Mucosa of stomach (tissue), 1 donor: ENCODE results near the gene NOTUM.
"Not testable (repeated sequence)": the region's sequence is repeated elsewhere in the genome, so short reads cannot be mapped to it uniquely, and the experiment has no call there.

ENCODE experiments used
- H3K27me3 ChIP-seq: one replicate; pipeline ENCODE4 v1.7.0; 2013; ENCODE audit warnings: mild to moderate bottlenecking, low read length; ENCODE audit not compliant: control insufficient read depth, insufficient read depth
- H3K36me3 ChIP-seq: one replicate; pipeline ENCODE4 v1.7.0; 2013; ENCODE audit warnings: low read length; ENCODE audit not compliant: control insufficient read depth, insufficient read depth
- H3K4me1 ChIP-seq: one replicate; pipeline ENCODE4 v1.7.0; 2013; ENCODE audit warnings: mild to moderate bottlenecking, low read length; ENCODE audit not compliant: control insufficient read depth, insufficient read depth
- H3K4me3 ChIP-seq: one replicate; pipeline ENCODE4 v1.7.0; 2013; ENCODE audit warnings: low read length
- H3K9ac ChIP-seq: one replicate; pipeline ENCODE4 v1.7.0; 2013; ENCODE audit warnings: mild to moderate bottlenecking, low read length, moderate library complexity
- H3K9me3 ChIP-seq: one replicate; pipeline ENCODE4 v1.7.0; 2013; ENCODE audit warnings: mild to moderate bottlenecking, low read length, moderate library complexity; ENCODE audit not compliant: control insufficient read depth
- donor health status: Pancreatic carcinoma.

Gene NOTUM

DNA sequence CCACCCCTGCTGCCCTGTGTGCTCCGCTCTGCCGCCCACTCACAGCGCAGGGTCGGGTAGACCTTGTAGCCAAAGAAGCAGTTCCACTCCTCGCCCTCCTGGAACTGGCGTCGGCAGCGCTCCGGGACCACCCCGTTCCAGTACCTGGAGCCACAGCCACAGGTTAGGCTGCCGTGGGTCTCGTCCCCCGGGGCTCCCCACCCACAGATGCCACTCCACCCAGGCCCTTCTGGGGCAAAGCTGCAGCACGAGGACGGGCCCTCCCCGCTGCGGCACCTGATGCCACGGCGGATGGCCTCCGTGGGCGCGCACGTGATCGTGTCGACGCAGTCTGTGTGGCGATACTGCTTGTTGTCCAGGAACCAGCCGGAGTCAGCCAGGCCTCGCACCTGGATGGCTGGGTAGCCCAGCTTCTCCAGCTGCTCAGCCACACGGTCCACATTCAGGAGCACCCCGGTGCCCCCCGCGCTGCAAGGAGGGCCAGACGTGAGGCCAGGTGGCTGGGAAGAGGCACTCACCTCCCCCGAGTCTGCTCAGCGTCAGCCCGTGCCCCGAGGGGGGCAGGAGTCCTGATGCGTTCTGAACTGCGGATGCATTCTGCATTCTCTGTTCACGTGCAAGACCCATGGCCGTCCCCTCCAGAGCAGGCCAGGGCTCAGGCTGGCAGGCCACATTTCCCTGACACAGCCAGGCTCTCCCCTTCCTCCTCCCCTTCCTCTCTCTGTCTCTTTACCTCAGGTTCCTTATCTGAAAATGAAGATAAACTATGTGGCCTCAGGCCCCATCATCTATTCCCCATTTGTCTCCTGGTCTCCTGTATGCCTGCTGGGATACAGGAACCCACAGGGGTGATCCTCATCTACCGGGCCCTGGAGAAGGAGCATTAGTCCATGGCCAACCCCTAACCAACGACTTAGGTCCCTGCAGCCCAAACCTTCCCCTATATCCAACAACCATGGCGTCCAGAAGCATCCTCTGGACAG, 4.1 kb downstream of the NOTUM start:
- Histone ChIP-seq H3K9ac (no peak overlapping the region), H3K27me3 (peaks cover 41% of the 10 kb centered on the region), H3K36me3 (no peaks in the 10 kb centered on the region), H3K4me1 (peaks cover 6% of the 10 kb centered on the region), H3K4me3 (no peak overlapping the region), H3K9me3 (no peaks in the 10 kb centered on the region)

DNA sequence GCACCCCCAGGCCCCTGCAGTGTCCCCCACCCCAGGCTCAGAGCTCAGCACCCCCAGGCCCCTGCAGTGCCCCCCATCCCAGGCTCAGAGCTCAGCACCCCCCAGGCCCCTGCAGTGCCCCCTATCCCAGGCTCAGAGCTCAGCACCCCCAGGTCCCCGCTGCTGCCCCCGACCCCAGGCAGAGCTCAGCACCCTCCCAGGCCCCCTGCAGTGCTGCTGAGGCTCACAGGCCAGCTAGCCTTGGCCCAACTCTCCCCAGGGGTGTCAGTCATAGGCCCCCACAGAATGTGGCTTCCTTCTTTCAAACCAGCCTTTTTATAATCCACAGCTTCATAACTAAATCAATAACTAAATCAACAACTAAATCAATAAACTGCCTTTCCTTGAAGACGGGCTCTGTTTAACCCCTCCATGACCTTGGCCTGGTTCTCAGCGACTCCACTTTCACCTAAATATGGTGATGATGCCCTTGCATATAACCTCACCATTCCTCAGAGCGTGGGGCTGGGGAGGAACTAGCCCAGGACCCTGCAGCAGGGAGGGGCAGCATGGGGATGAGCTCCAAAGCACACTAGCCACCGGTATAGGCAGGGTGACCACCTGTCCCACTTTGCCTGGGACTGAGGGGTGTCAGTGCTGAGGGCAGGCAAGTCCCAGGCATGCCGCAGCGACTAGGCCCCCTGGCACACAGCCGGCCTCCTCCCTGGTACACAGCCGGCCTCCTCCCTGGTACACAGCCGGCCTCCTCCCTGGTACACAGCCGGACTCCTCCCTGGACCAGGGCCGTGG, 5.0 kb downstream of the NOTUM start:
- Histone ChIP-seq H3K4me3 (no peak overlapping the region), H3K27me3 (peaks cover 36% of the 10 kb centered on the region), H3K9ac (no peak overlapping the region), H3K36me3 (no peaks in the 10 kb centered on the region), H3K9me3 (no peaks in the 10 kb centered on the region), H3K4me1 (peaks cover 6% of the 10 kb centered on the region)

- Histone ChIP-seq H3K9ac (no peak overlapping the region), H3K27me3 (peaks cover 30% of the 10 kb centered on the region), H3K4me3 (no peak overlapping the region), H3K9me3 (no peaks in the 10 kb centered on the region), H3K36me3 (no peaks in the 10 kb centered on the region), H3K4me1 (peaks cover 5% of the 10 kb centered on the region)
Measured at GRCh38 chr17:81955058-81955681, 5.8 kb downstream of the NOTUM start.

DNA sequence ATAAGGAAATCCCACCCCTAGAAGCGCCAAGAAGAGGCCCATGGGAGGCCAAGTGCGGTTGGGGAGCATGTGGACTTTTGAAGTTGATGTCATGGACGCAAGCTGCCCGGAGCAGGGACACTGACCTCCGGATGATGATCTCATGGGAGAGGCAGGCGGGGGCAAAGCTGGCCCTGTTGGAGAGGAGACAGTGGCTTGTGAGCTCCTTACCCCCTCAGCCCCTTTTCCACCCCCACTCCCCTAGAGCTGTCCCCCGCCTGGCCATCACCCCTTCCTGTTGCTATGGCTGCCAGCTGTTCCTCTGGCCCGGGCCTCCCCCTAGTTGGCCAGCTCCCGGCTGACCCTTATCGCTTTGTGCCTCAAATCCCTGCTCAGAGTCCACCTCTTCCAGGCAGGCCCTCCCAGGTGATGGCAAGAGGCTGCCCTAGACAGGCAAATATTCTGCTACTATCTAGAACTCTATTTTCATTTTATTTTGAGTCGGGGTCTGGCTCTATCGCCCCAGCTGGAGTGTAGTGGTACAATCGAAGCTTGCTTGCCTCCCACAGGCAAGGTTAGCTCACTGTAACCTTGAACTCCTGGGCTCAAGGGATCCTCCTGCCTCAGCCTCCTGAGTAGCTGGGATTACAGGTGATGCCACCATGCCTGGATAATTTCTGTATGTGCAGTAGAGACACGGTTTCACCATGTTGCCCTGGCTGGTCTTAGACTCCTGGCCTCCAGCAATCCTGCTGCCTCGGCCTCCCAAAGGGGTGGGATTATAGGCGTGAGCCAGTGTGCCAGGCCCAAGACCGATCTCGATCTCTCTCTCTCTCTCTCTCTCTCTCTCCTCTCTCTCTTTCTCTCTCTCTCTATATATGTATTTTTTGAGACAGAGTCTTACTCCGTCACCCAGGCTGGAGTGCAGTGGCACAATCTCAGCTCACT, 6.6 kb downstream of the NOTUM start:
- H3K4me1 ChIP-seq: no peaks in the 10 kb centered on the region
- H3K9me3 ChIP-seq: no peaks in the 10 kb centered on the region
- peaks cover 25% of the 10 kb centered on the region for H3K27me3 ChIP-seq
- no peak overlapping the region for H3K9ac ChIP-seq
- no peak overlapping the region for H3K4me3 ChIP-seq
- H3K36me3 ChIP-seq: no peaks in the 10 kb centered on the region

- H3K4me1 ChIP-seq, H3K9ac ChIP-seq, H3K4me3 ChIP-seq, H3K9me3 ChIP-seq, H3K36me3 ChIP-seq: not testable (repeated sequence)
- H3K27me3 ChIP-seq: peaks cover 15% of the 10 kb centered on the region
Measured at GRCh38 chr17:81953443-81953842, 7.5 kb downstream of the NOTUM start.

DNA sequence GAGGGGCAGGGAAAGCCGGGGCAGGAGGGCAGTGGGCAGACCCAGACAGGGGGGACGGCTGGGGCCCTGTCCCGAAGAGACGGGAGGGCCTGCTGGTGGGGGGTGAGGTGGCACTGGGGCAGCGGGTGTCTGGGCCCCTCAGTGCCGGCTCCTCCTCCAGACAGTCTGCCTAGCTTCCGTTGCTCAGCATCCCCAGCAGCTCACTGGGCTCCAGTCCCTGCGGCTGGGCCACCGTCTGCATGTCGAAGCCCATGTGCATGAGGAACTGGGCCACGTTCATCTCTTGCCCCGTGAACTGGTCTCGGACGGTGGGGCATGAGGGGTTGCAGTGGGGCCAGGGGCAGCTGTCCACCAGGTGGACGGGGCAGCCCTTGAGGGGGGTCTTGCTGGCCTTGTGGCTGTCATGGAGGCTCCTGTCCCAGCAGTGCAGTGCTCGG, 8.2 kb downstream of the NOTUM start:
- H3K27me3 ChIP-seq: peaks cover 9% of the 10 kb centered on the region
- no peaks in the 10 kb centered on the region for H3K4me1 ChIP-seq
- no peaks in the 10 kb centered on the region for H3K9me3 ChIP-seq
- H3K9ac ChIP-seq: no peak overlapping the region
- no peak overlapping the region for H3K4me3 ChIP-seq
- no peaks in the 10 kb centered on the region for H3K36me3 ChIP-seq

DNA sequence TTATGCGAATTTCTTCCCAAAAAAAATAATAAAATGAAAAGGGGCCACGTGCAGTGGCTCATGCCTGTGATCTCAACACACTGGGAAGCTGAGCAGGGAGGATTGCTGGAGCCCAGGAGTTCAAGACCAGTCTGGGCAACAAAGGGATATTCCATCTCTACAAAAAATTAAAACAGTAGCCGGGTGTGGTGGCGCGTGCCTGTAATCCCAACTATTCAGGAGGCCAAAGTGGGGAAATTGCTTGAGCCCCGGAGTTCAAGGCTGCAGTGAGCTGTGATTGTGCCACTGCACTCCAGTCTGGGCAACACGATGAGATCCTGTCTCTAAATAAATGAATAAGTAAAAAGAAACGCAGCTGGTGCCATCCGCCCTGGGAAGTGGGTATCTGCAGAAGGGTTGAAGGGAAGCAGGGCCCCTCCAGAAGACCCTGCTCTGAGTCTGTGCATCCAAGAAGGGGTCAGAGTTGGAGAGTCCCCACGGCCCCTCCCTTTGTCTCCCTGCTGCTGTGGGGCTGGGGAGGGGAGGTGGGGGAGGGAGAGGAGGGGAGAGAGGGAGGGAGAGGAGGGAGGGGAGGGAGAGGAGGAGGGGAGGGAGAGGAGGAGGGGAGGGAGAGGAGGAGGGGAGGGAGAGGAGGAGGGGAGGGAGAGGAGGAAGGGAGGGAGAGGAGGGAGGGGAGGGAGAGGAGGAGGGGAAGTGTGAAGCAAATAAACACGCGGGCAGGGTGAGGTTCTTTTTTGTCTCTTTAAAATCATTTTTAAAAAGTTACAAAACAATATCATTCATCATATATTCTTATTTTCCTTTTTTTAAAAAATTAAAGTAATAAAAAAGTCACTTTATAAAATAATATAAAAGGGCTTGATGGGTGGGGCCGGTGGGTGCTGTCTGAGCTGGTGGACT, 9.0 kb downstream of the NOTUM start:
- Histone ChIP-seq H3K4me1 (no peaks in the 10 kb centered on the region), H3K27me3 (peaks cover 1% of the 10 kb centered on the region), H3K9ac (no peak overlapping the region), H3K36me3 (no peaks in the 10 kb centered on the region), H3K9me3 (no peaks in the 10 kb centered on the region), H3K4me3 (no peak overlapping the region)

DNA sequence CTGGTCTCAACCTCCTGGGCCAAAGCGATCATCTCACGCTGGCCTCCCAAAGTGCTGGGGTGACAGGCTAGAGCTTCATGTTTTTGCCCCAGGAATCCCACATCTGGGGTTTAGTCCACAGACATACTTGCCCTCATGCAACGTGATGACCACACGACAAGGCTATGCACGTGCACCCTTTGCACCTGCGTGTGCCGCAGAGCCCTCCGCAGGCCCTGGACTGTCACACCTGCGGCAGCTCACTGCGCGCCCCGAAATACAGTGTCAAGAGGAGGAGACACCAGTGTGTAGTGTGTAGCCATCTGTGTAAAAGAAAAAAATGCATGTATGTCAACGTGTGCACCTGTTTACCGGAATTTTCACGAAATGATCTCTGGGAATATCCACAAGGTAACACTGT, 10.5 kb downstream of the NOTUM start:
- no peak overlapping the region for H3K9ac ChIP-seq
- H3K36me3 ChIP-seq: no peaks in the 10 kb centered on the region
- H3K9me3 ChIP-seq: no peaks in the 10 kb centered on the region
- no peaks in the 10 kb centered on the region for H3K4me1 ChIP-seq
- no peak overlapping the region for H3K4me3 ChIP-seq
- no peaks in the 10 kb centered on the region for H3K27me3 ChIP-seq

GRCh38 chr17:81948635-81949378, 12.2 kb downstream of the NOTUM start:
- Histone ChIP-seq H3K27me3 (no peaks in the 10 kb centered on the region), H3K9me3 (no peaks in the 10 kb centered on the region), H3K4me3 (no peak overlapping the region), H3K36me3 (no peaks in the 10 kb centered on the region), H3K4me1 (no peaks in the 10 kb centered on the region), H3K9ac (no peak overlapping the region)

GRCh38 chr17:81947189-81947588, 13.8 kb downstream of the NOTUM start, which contains the start of gene MYADML2:
Gene MYADML2, minus strand, starts transcription at chr17:81947233. Its CDS starts 5,492 bp downstream, at chr17:81941741.
- Histone ChIP-seq H3K36me3 (no peaks in the 10 kb centered on the region), H3K4me3 (no peak within 1 kb of the TSS), H3K9me3 (no peaks in the 10 kb centered on the region), H3K9ac (no peak within 1 kb of the TSS), H3K4me1 (no peaks in the 10 kb centered on the region), H3K27me3 (peaks cover 2% of the 10 kb centered on the region)
